HCT116 (cell line): ENCODE data around the gene PLA2G1B. TPM values are rescaled to one million over a fixed set of nuclear protein-coding genes. Genes with fewer than 3 reads are reported as not detected.

Experiments
- ATAC-seq: fragments of 200-7000 bp; cut with Tn5 transposase; 2 replicates; pipeline ENCODE4 v1.9.1; 2020; ENCODE audit warnings: mild to moderate bottlenecking, moderate library complexity
- BruUV-seq: library from RNA; stranded (reverse); fragments of 400-500 nt; replicated peaks from 2 replicates; lab custom pipeline; 2021; lab: Mats Ljungman, UMichigan
- CTCF ChIA-PET: fragments of 300-600 bp; sonication (Branson Sonifier 250); formaldehyde crosslinking; loops from one replicate; lab custom pipeline; 2021; ENCODE audit warnings: antibody characterized with exemption; lab: Charles Lee
- POLR2A ChIA-PET: fragments of 300-600, 350-600 bp; sonication (Branson Sonifier 250); formaldehyde crosslinking; loops from one replicate; lab custom pipeline; 2021; ENCODE audit warnings: antibody characterized with exemption; lab: Charles Lee
- RAD21 ChIA-PET, 2 experiments: fragments of 300-600 bp; sonication (Branson Sonifier 250); formaldehyde crosslinking; loops; one replicate each; lab custom pipeline; 2023; ENCODE audit warnings: low total read pairs in 2 of 2; ENCODE audit not compliant: uncharacterized antibody in 2 of 2, unreplicated experiment in 2 of 2, low non-redundant PET in 1 of 2; lab: Charles Lee
- DNase-seq: peaks from one replicate; pipeline ENCODE4 v3.0.0-alpha.2; 2010; ENCODE audit warnings: low read depth, low spot score
- H2AFZ ChIP-seq: fragments of 200-600 bp; shearing (Covaris generic), sonication (generic); 2 replicates; pipeline ENCODE4 v1.6.1; 2017; ENCODE audit warnings: low read depth, mixed run types, mixed read lengths, antibody characterized with exemption, low read length; ENCODE audit not compliant: poor library complexity, severe bottlenecking
- H3K27ac ChIP-seq: 2 replicates; pipeline ENCODE4 v1.5.1; 2012; ENCODE audit warnings: low read depth, low read length
- H3K27me3 ChIP-seq: fragments of 200-600 bp; sonication (generic); 2 replicates; pipeline ENCODE4 v1.6.1; 2016; ENCODE audit warnings: mixed run types, low read length, mixed read lengths; ENCODE audit not compliant: insufficient read depth
- H3K36me3 ChIP-seq, 2 experiments: fragments of 200-500 bp in 1 of 2; fragments of 200-600 bp in 1 of 2; sonication (Bioruptor generic) in 1 of 2; sonication (generic) in 1 of 2; 2 replicates each; pipeline versions ENCODE4 v1.5.1 to v1.6.1; 2014 to 2016; ENCODE audit warnings: low read length in 2 of 2, inconsistent platforms in 1 of 2, mixed read lengths in 1 of 2, mixed run types in 1 of 2; ENCODE audit not compliant: insufficient read depth in 2 of 2, control insufficient read depth in 1 of 2
- H3K4me1 ChIP-seq, 2 experiments: fragments of 200-600 bp in 1 of 2; sonication (generic) in 1 of 2; 2 replicates each; pipeline versions ENCODE4 v1.5.1 to v1.6.1; 2012 to 2017; ENCODE audit warnings: low read length in 2 of 2, inconsistent platforms in 1 of 2, mild to moderate bottlenecking in 1 of 2, mixed read lengths in 1 of 2, mixed run types in 1 of 2, moderate library complexity in 1 of 2; ENCODE audit not compliant: insufficient read depth in 2 of 2, control insufficient read depth in 1 of 2
- H3K4me2 ChIP-seq: fragments of 200-600 bp; sonication (generic); 2 replicates; pipeline ENCODE4 v1.6.1; 2017; ENCODE audit warnings: mixed run types, low read length, mixed read lengths
- H3K4me3 ChIP-seq, 2 experiments: fragments of 200-600 bp in 1 of 2; sonication (generic) in 1 of 2; replicated peaks in 1 of 2; 2 replicates each; pipeline ENCODE4 v1.5.1; 2011 to 2016; ENCODE audit warnings: low read length in 2 of 2, control low read depth in 1 of 2, low read depth in 1 of 2, mild to moderate bottlenecking in 1 of 2, mixed read lengths in 1 of 2, mixed run types in 1 of 2
- H3K79me2 ChIP-seq: fragments of 200-600 bp; sonication (generic); 2 replicates; pipeline ENCODE4 v1.6.1; 2017; ENCODE audit warnings: mild to moderate bottlenecking, mixed run types, low read length, moderate library complexity, mixed read lengths; ENCODE audit not compliant: insufficient read depth
- H3K9ac ChIP-seq: fragments of 200-600 bp; sonication (generic); 2 replicates; pipeline ENCODE4 v1.6.1; 2016; ENCODE audit warnings: low read length, mixed read lengths
- H3K9me2 ChIP-seq: fragments of 200-600 bp; sonication (generic), shearing (Covaris generic); 2 replicates; pipeline ENCODE4 v1.6.1; 2017; ENCODE audit warnings: mixed run types, mild to moderate bottlenecking, moderate library complexity; ENCODE audit not compliant: insufficient read depth
- H3K9me3 ChIP-seq, 2 experiments: fragments of 200-500 bp in 1 of 2; fragments of 200-600 bp in 1 of 2; sonication (Bioruptor generic) in 1 of 2; sonication (generic) in 1 of 2; 2 replicates each; pipeline ENCODE4 v1.6.1; 2014 to 2017; ENCODE audit warnings: low read length in 2 of 2, mixed read lengths in 2 of 2, inconsistent platforms in 1 of 2, low read depth in 1 of 2, mild to moderate bottlenecking in 1 of 2, mixed run types in 1 of 2, moderate library complexity in 1 of 2; ENCODE audit not compliant: control insufficient read depth in 1 of 2, insufficient read depth in 1 of 2
- H4K20me1 ChIP-seq: fragments of 200-600 bp; sonication (generic), shearing (Covaris generic); 2 replicates; pipeline ENCODE4 v1.6.1; 2017; ENCODE audit warnings: mixed run types, mild to moderate bottlenecking, moderate library complexity; ENCODE audit not compliant: insufficient read depth
- ATF3 ChIP-seq: IDR thresholded peaks from 2 replicates; pipeline ENCODE4 v1.6.1; 2012
- CBX3 ChIP-seq: IDR thresholded peaks from 2 replicates; pipeline ENCODE4 v1.6.1; 2012; ENCODE audit warnings: low read depth
- ELF1 ChIP-seq: IDR thresholded peaks from 2 replicates; pipeline ENCODE4 v1.6.1; 2012; ENCODE audit warnings: low read depth, borderline replicate concordance
- EZH2 ChIP-seq: fragments of 200-600 bp; sonication (generic); IDR thresholded peaks from 2 replicates; pipeline ENCODE4 v1.6.1; 2017; ENCODE audit warnings: antibody characterized with exemption, mixed run types
- EZH2phosphoT487 ChIP-seq: fragments of 200-600 bp; IDR thresholded peaks from 2 replicates; pipeline ENCODE4 v1.6.1; 2018; ENCODE audit warnings: antibody characterized with exemption, borderline replicate concordance
- FOSL1 ChIP-seq: IDR thresholded peaks from 2 replicates; pipeline ENCODE4 v1.6.1; 2012; ENCODE audit warnings: low read depth
- MAX ChIP-seq: IDR thresholded peaks from 2 replicates; pipeline ENCODE4 v1.6.1; 2012
- POLR2A ChIP-seq: IDR thresholded peaks from 2 replicates; pipeline ENCODE4 v1.7.0; 2011; ENCODE audit warnings: borderline replicate concordance; ENCODE audit not compliant: insufficient read depth, insufficient read length; ENCODE audit errors: extremely low read depth
- POLR2AphosphoS5 ChIP-seq: IDR thresholded peaks from 2 replicates; pipeline ENCODE4 v1.6.1; 2011; ENCODE audit warnings: mild to moderate bottlenecking, low read depth, low read length, moderate library complexity
- RAD21 ChIP-seq: IDR thresholded peaks from 2 replicates; pipeline ENCODE4 v1.6.1; 2012; ENCODE audit warnings: low read depth, mild to moderate bottlenecking
- REST ChIP-seq: IDR thresholded peaks from 2 replicates; pipeline ENCODE4 v1.6.1; 2012; ENCODE audit warnings: low read depth
- SIN3A ChIP-seq: IDR thresholded peaks from 2 replicates; pipeline ENCODE4 v1.6.1; 2012; ENCODE audit warnings: low read depth
- SP1 ChIP-seq: IDR thresholded peaks from 2 replicates; pipeline ENCODE4 v1.6.1; 2012; ENCODE audit warnings: low read depth
- SRF ChIP-seq: IDR thresholded peaks from 2 replicates; pipeline ENCODE4 v1.6.1; 2012; ENCODE audit warnings: low read depth
- TCF7L2 ChIP-seq: IDR thresholded peaks from 2 replicates; pipeline ENCODE4 v1.7.0; 2011; ENCODE audit warnings: borderline replicate concordance, inconsistent platforms; ENCODE audit not compliant: insufficient read depth, insufficient read length; ENCODE audit errors: extremely low read depth
- ZFX ChIP-seq: fragments of 450-650 bp; IDR thresholded peaks from 2 replicates; pipeline ENCODE4 v1.6.1; 2017
- intact Hi-C: fragments of 100-400 bp; cut with micrococcal nuclease; formaldehyde crosslinking; loops from 2 replicates; pipeline ENCODE4 v1.10.0; 2022
- total RNA-seq: library from RNA; stranded (reverse); gene quantifications from one replicate; pipeline ENCODE4 v1.2.1, GENCODE V29; 2021; ENCODE audit not compliant: unreplicated experiment

Gene PLA2G1B
- total RNA-seq, 1 experiment from 2014 or later = 2.0 TPM

- ChIA-PET POLR2A (no interaction called here), RAD21 (no interaction called here), CTCF (no interaction called here)
- ATAC-seq (no peak), DNase-seq (no peak)
- H2AFZ ChIP-seq = no peak overlapping the region
- H3K9me3 ChIP-seq = no peaks in the 10 kb centered on the region
- H3K9ac ChIP-seq = no peak overlapping the region
- no peak overlapping the region for H3K27ac ChIP-seq
- H4K20me1 ChIP-seq = no peaks in the 10 kb centered on the region
- TF ChIP-seq SRF (no peak), RAD21 (no peak), ELF1 (no peak), EZH2 (no peak), TCF7L2 (no peak), ZFX (no peak)
- H3K27me3 ChIP-seq = no peaks in the 10 kb centered on the region
- H3K4me2 ChIP-seq = no peak overlapping the region
- H3K36me3 ChIP-seq = peaks cover 2 to 3% of the 10 kb centered on the region in 2 experiments; a peak in 2 of 4 replicates
- intact Hi-C loops = no loop called here
- no TSS peak for BruUV-seq
- H3K4me1 ChIP-seq = no peaks in the 10 kb centered on the region
- no peak overlapping the region for H3K4me3 ChIP-seq
- no peaks in the 10 kb centered on the region for H3K9me2 ChIP-seq
- H3K79me2 ChIP-seq = no peaks in the 10 kb centered on the region
Observed at GRCh38 chr12:120343692-120344091, 16.1 kb upstream of the PLA2G1B start.

- ChIA-PET CTCF (no interaction called here), POLR2A (no interaction called here), RAD21 (no interaction called here)
- H3K4me1 ChIP-seq = no peaks in the 10 kb centered on the region
- intact Hi-C loops = no loop called here
- BruUV-seq = no TSS peak
- H3K9me3 ChIP-seq = no peaks in the 10 kb centered on the region; a peak in 1 of 4 replicates
- no peak overlapping the region for H2AFZ ChIP-seq
- peaks cover 2 to 3% of the 10 kb centered on the region in 2 experiments; a peak in 2 of 4 replicates for H3K36me3 ChIP-seq
- no peak overlapping the region for H3K27ac ChIP-seq
- H3K9ac ChIP-seq = no peak overlapping the region
- H3K27me3 ChIP-seq = no peaks in the 10 kb centered on the region
- ATAC-seq (no peak), DNase-seq (no peak)
- H3K9me2 ChIP-seq = no peaks in the 10 kb centered on the region
- H3K4me3 ChIP-seq = no peak overlapping the region
- no peaks in the 10 kb centered on the region for H3K79me2 ChIP-seq
- TF ChIP-seq POLR2A (no peak), POLR2AphosphoS5 (no peak), SIN3A (no peak), ELF1 (no peak), SP1 (no peak), FOSL1 (no peak), REST (no peak), SRF (no peak), CBX3 (no peak), MAX (no peak), ATF3 (no peak), TCF7L2 (no peak), EZH2phosphoT487 (no peak)
- no peaks in the 10 kb centered on the region for H4K20me1 ChIP-seq
- no peak overlapping the region for H3K4me2 ChIP-seq
Observed at GRCh38 chr12:120343039-120343537, 15.5 kb upstream of the PLA2G1B start.
